HUES64 (cell line): ENCODE measurements around the gene RAB3IP.
"Not testable (repeated sequence)": the region's sequence is repeated elsewhere in the genome, so short reads cannot be mapped to it uniquely, and the experiment has no call there.

Experiments
- H3K27ac ChIP-seq: 2 replicates; pipeline ENCODE4 v1.7.0; 2013; ENCODE audit warnings: low read depth, low read length, inconsistent platforms
- H3K27me3 ChIP-seq: 2 replicates; pipeline ENCODE4 v1.6.1; 2013; ENCODE audit warnings: mild to moderate bottlenecking, low read length; ENCODE audit not compliant: insufficient read depth
- H3K36me3 ChIP-seq: 2 replicates; pipeline ENCODE4 v1.6.1; 2013; ENCODE audit warnings: mild to moderate bottlenecking, low read length; ENCODE audit not compliant: insufficient read depth
- H3K4me1 ChIP-seq: 2 replicates; pipeline ENCODE4 v1.6.1; 2013; ENCODE audit warnings: mild to moderate bottlenecking, low read length, moderate library complexity; ENCODE audit not compliant: insufficient read depth
- H3K4me3 ChIP-seq: 2 replicates; pipeline ENCODE4 v1.5.1; 2013; ENCODE audit warnings: mild to moderate bottlenecking, low read length, moderate library complexity
- H3K9ac ChIP-seq: 2 replicates; pipeline ENCODE4 v1.6.1; 2013; ENCODE audit warnings: mild to moderate bottlenecking, low read depth, low read length
- H3K9me3 ChIP-seq: 2 replicates; pipeline ENCODE4 v1.6.1; 2013; ENCODE audit warnings: low read depth, low read length; ENCODE audit not compliant: insufficient read depth
- WGBS: fragments of 150-250, 120-280 bp; methylation state at CpG from one replicate; pipeline ENCODE4 v1.1.7; 2013; ENCODE audit warnings: missing lambda C conversion rate; 5-methylcytosine and 5-hydroxymethylcytosine counted together

Gene RAB3IP

DNA sequence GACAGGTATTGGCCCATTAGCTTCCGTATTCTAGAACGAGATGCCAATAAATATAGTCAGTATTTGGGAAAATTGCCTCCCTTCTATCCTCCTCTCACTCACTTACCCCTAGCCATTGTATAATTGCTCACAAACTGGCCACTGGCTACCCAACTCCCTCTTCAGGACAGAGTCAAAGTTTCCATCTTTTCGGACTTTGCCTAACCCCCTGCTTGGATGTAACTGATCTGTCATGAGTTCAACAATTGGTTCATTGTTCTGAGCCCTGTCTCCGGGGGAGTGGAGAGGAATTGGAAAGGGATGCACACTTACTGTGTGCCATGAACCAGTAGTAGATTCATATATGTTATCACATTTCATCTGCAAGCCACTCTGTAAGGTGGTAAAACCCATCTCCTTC lies 98.5 kb downstream of the RAB3IP start:
- Histone ChIP-seq H3K27ac (no peak overlapping the region), H3K9me3 (no peaks in the 10 kb centered on the region), H3K36me3 (no peaks in the 10 kb centered on the region), H3K9ac (no peak overlapping the region), H3K4me1 (no peaks in the 10 kb centered on the region), H3K27me3 (no peaks in the 10 kb centered on the region), H3K4me3 (no peak overlapping the region)
- 89% methylated on average over 4 of the region's 4 CpGs for WGBS

DNA sequence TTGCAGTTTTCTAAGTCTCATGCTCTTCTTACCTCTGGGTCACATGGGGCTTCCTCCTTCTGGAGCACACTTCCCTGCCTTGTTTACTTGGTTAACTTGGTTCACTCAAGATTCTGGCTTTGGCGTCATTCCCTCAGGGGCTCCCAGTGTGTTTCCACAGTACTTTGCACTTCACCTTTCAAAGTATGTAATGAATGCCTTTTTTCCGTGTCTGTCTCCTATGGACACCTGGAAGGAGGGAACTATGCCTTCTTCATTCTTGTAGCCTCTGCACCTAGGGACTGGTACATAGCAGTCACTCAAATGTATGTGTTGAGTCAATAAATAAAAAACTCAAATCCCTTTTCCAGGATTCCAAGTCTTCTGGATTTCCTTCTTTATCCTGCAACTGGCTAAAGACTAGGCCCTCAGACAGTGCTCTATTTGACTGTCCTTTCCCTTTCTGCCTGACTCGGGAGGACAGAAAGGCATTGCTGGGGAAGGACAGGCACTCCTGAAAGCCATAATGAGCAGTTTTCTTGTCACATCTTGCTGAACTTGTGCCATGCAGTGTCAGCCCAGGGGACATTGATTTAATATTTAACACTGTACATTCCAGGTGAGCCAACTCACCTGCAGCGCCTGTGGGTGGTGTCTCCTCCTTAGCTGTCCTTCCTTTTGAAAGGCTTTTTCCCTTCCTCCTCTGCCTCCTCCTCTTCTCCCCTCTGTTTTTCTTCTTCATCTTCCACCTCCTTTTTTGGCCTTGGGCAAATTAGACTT lies 99.2 kb downstream of the RAB3IP start:
- Histone ChIP-seq H3K9me3 (no peaks in the 10 kb centered on the region), H3K9ac (no peak overlapping the region), H3K4me3 (no peak overlapping the region), H3K27me3 (no peaks in the 10 kb centered on the region), H3K36me3 (no peaks in the 10 kb centered on the region), H3K27ac (no peak overlapping the region), H3K4me1 (no peaks in the 10 kb centered on the region)
- WGBS = 88% methylated on average over 4 of the region's 4 CpGs

DNA sequence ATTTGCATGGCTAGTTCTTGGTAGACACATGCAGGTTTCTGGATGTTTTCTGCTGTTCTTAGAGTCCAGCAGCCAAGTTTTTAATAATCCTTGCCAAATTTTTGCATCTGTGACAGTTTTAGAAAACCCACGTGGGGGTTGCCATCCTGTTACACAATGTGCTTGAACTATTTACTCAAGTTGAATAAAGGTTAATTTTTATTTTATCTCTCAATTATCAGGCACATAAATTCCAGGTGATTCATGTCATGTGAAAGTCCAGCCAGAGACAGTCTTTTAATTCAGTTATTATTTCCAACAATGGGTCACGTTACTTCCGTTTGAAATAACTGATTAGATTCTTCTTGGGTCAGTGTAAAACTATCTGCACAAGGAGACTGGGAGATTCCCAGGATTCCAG lies 102.1 kb downstream of the RAB3IP start:
- Histone ChIP-seq H3K9me3 (no peaks in the 10 kb centered on the region), H3K4me1 (no peaks in the 10 kb centered on the region), H3K27ac (no peak overlapping the region), H3K9ac (no peak overlapping the region), H3K4me3 (no peak overlapping the region), H3K27me3 (no peaks in the 10 kb centered on the region), H3K36me3 (no peaks in the 10 kb centered on the region)
- 91% methylated on average over 3 of the region's 3 CpGs for WGBS

DNA sequence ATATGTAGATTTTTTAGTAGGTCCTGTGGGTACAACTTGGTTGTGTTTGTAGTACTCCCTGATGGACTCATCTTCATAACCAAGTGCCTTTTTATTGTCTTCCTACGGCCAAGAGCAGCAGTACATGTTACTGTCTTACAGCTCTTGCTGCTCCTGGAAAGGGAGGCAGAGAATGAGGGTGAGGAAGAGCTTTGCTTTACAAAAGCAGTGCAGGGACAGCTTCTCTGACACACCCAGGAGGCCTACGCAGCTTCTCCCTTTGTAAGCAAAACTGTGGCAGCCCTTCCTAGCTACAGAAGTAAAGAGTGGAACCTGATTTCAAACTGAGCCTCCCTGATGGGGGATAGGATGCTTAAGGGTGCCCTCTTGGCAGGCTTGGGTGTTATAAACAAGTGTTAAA lies 104.9 kb downstream of the RAB3IP start:
- Histone ChIP-seq H3K9me3 (no peaks in the 10 kb centered on the region), H3K36me3 (no peaks in the 10 kb centered on the region), H3K4me3 (no peak overlapping the region), H3K9ac (no peak overlapping the region), H3K27ac (no peak overlapping the region), H3K4me1 (no peaks in the 10 kb centered on the region), H3K27me3 (no peaks in the 10 kb centered on the region)
- whole genome bisulfite sequencing = 92% methylated on average over 2 of the region's 2 CpGs

DNA sequence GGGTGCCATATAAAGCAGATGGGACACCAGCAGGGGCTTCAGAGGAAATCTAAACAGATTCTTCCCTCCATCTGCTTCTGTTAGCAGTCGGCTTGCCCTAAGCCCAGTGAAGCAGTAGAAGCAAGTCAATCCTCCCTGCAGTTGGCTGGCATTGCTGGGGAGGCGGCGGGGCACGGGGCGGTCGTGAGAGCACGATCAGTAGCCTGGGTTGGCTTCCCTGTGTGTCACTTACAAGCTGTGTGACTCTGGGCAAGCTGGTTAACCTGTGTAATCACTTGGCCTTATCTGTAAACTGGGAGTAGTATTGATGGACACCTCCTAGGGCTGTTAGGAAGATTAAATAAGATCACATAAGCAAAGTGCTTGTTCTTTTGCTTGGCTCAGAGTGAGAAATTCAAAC lies 105.8 kb downstream of the RAB3IP start:
- no peaks in the 10 kb centered on the region for H3K36me3 ChIP-seq
- no peaks in the 10 kb centered on the region for H3K9me3 ChIP-seq
- no peak overlapping the region for H3K4me3 ChIP-seq
- H3K27ac ChIP-seq = no peak overlapping the region
- H3K4me1 ChIP-seq = no peaks in the 10 kb centered on the region
- H3K9ac ChIP-seq = no peak overlapping the region
- 94% methylated on average over 7 of the region's 7 CpGs for WGBS
- no peaks in the 10 kb centered on the region for H3K27me3 ChIP-seq

DNA sequence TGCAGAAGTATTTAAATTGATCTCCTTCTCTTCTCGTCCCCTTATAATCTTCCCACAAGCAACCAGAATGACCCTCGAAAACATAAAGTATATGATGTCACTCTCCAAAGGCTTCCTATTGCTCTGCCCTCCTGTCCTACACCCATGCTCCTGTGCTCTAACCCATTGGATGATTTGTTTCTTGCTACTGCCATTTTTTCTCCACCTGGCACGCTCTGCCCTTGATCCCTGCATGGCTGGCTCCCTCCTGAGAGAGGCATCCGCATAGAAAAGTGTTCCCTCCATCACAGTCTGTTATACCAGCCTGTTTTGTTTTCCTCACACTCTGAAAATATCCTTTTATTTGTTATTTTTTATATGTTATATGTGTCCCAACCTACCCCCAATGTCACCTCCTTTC lies 106.2 kb downstream of the RAB3IP start:
- Histone ChIP-seq H3K36me3 (no peaks in the 10 kb centered on the region), H3K9me3 (no peaks in the 10 kb centered on the region), H3K27ac (no peak overlapping the region), H3K27me3 (no peaks in the 10 kb centered on the region), H3K4me3 (no peak overlapping the region), H3K4me1 (no peaks in the 10 kb centered on the region), H3K9ac (no peak overlapping the region)
- 87% methylated on average over 4 of the region's 4 CpGs for WGBS

DNA sequence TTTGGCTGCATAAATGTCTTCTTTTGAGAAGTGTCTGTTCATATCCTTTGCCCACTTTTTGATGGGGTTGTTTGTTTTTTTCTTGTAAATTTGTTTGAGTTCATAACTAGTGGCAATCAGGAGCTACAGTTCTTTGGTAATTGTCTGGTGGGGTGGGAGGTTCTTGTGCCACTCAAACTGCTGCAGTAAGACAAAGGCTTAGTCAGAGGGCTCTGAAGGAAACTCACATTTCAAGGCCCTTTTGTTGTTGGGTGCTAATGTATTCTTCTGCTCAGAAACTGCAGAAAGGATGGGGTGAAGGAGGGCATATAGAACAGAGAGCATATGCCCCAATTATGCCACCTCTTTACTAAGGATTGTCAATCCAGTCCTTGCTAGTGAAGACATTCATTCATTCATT lies 108.3 kb downstream of the RAB3IP start:
- H3K4me1 ChIP-seq = no peaks in the 10 kb centered on the region

DNA sequence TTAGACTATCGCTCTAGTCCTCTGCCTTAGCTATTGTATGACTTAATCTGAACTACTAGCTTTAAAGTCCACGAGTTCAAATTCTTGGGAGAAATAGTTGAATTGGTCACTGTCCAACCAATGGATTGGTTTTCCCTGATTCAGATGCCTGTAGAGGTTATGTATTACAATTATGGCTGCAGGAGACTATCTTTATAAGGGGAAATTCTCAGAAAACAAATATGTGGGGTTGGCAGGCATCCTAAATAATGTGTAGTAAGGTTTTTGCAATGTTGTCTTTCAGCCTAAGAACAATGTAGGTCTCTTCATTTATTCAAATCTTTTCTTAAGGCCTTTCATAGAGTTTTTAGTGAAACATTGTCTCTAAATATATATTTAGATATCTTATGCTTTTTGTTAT lies 113.3 kb downstream of the RAB3IP start:
- no peak overlapping the region for H3K9ac ChIP-seq
- H3K27me3 ChIP-seq = no peaks in the 10 kb centered on the region
- H3K27ac ChIP-seq = no peak overlapping the region
- H3K4me1 ChIP-seq = no peaks in the 10 kb centered on the region
- WGBS = 95% methylated on average over 2 of the region's 2 CpGs
- no peak overlapping the region for H3K4me3 ChIP-seq
- H3K36me3 ChIP-seq = no peaks in the 10 kb centered on the region
- H3K9me3 ChIP-seq = peaks cover 31% of the 10 kb centered on the region

More for the DNA sequence above, 108.3 kb downstream of the RAB3IP start:
- Histone ChIP-seq H3K4me3 (no peak overlapping the region), H3K9me3 (0 out of 2 replicates have a peak, but pooled peaks cover 8% of the 10 kb centered on the region), H3K27me3 (no peaks in the 10 kb centered on the region), H3K36me3 (no peaks in the 10 kb centered on the region), H3K27ac (no peak overlapping the region), H3K9ac (no peak overlapping the region)

DNA sequence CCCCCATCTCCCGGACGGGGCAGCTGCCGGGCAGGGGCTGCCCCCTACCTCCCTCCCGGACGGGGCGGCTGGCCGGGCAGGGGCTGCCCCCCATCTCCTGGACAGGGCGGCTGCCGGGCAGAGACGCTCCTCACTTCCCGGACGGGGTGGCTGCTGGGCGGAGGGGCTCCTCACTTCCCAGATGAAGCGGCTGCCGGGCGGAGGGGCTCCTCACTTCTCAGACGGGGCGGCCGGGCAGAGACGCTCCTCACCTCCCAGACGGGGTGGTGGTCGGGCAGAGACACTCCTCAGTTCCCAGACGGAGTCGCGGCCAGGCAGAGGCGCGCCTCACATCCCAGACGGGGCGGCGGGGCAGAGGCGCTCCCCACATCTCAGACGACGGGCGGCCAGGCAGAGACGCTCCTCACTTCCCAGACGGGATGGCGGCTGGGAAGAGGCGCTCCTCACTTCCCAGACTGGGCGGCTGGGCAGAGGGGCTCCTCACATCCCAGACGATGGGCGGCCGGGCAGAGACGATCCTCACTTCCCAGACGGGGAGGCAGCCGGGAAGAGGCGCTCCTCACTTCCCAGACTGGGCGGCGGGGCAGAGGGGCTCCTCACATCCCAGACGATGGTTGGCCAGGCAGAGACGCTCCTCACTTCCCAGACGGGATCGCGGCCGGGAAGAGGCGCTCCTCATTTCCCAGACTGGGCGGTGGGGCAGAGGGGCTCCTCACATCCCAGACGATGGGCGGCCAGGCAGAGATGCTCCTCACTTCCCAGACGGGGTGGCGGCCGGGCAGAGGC lies 114.7 kb downstream of the RAB3IP start:
- H3K9ac ChIP-seq, H3K4me3 ChIP-seq, H3K27me3 ChIP-seq, H3K27ac ChIP-seq, H3K4me1 ChIP-seq, H3K36me3 ChIP-seq: not testable (repeated sequence)
- H3K9me3 ChIP-seq = peaks cover 31% of the 10 kb centered on the region
- WGBS = 97% methylated on average over 61 of the region's 61 CpGs

DNA sequence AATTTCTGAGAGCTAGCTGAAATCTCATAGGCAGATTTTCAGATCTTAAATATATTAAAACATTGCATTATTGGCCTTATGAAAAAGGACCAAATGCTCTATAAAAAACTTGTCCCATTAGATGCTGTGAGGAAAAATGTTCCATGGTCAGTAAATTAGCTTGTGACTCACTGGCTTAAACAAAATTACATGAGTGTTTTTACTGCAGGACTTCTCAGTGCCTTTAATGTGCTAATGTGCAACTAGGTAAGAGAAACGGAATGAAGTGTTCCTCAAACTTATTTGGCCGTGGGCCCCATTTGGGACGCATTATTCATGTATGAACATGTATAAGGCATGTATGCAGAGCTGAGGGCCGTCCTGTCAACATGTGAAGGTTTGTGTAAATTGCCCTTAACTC lies 128.0 kb downstream of the RAB3IP start:
- H3K27ac ChIP-seq = no peak overlapping the region
- no peak overlapping the region for H3K9ac ChIP-seq
- no peaks in the 10 kb centered on the region for H3K9me3 ChIP-seq
- no peaks in the 10 kb centered on the region for H3K36me3 ChIP-seq
- WGBS = 94% methylated on average over 4 of the region's 4 CpGs
- no peaks in the 10 kb centered on the region for H3K4me1 ChIP-seq
- no peak overlapping the region for H3K4me3 ChIP-seq
- H3K27me3 ChIP-seq = no peaks in the 10 kb centered on the region

DNA sequence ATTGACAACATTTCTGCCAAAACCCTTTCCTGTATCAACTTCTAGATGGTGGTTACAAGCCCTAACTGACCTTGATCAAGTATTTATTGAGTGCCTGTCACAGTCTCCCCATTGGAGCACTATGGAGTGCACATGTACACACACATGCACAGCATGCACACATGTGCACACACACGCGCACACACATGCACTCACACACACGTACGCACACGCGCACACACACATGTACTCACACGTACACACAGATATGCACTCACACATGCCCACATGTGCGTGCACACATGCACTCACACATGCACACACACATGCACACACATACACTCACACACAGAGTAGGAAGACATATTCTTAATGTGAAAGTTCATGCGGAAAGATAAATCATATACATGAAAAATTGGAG lies 130.0 kb downstream of the RAB3IP start:
- Histone ChIP-seq H3K9ac (no peak overlapping the region), H3K27ac (no peak overlapping the region), H3K36me3 (no peaks in the 10 kb centered on the region), H3K27me3 (no peaks in the 10 kb centered on the region), H3K9me3 (no peaks in the 10 kb centered on the region), H3K4me1 (no peaks in the 10 kb centered on the region), H3K4me3 (no peak overlapping the region)
- WGBS = 91% methylated on average over 8 of the region's 9 CpGs
